HepG2 (cell line): Measurements from ENCODE around the gene TMED9. TPM values are rescaled to one million over a fixed set of nuclear protein-coding genes. Genes with fewer than 3 reads are reported as not detected.

Experiments
- CREB3 ChIP-seq: sonication (generic); formaldehyde crosslinking; IDR thresholded peaks from 2 replicates; pipeline ENCODE4 v1.5.0; 2020; ENCODE audit warnings: missing genetic modification reagents
- DR1 ChIP-seq: sonication (generic); formaldehyde crosslinking; IDR thresholded peaks from 2 replicates; pipeline ENCODE4 v1.8.0; 2021; ENCODE audit warnings: mild to moderate bottlenecking, missing genetic modification reagents, inconsistent platforms
- GMEB1 ChIP-seq: sonication (generic); formaldehyde crosslinking; IDR thresholded peaks from 2 replicates; pipeline ENCODE4 v1.5.1; 2020; ENCODE audit warnings: missing genetic modification reagents, mild to moderate bottlenecking, borderline replicate concordance
- GPBP1L1 ChIP-seq: sonication (generic); formaldehyde crosslinking; IDR thresholded peaks from 2 replicates; pipeline ENCODE4 v1.5.0; 2020; ENCODE audit warnings: mild to moderate bottlenecking, missing genetic modification reagents
- HOMEZ ChIP-seq: IDR thresholded peaks from 2 replicates; pipeline ENCODE4 v1.6.1; 2016; ENCODE audit warnings: low read depth
- IRF9 ChIP-seq: sonication (generic); formaldehyde crosslinking; IDR thresholded peaks from 2 replicates; pipeline ENCODE4 v1.8.0; 2022; ENCODE audit warnings: missing genetic modification reagents, mild to moderate bottlenecking, borderline replicate concordance
- KLF9 ChIP-seq: IDR thresholded peaks from 2 replicates; pipeline ENCODE4 v1.6.1; 2016; ENCODE audit warnings: low read depth
- MED1 ChIP-seq: sonication (generic); formaldehyde crosslinking; IDR thresholded peaks from 2 replicates; pipeline ENCODE4 v1.4.0; 2020; ENCODE audit warnings: missing genetic modification reagents
- MTA1 ChIP-seq: sonication (generic); formaldehyde crosslinking; IDR thresholded peaks from 2 replicates; pipeline ENCODE4 v1.4.0; 2020; ENCODE audit warnings: missing genetic modification reagents, mild to moderate bottlenecking, borderline replicate concordance
- NR1H2 ChIP-seq: sonication (generic); formaldehyde crosslinking; IDR thresholded peaks from 2 replicates; pipeline ENCODE4 v1.8.1; 2022; ENCODE audit warnings: low read depth, missing genetic modification reagents, borderline replicate concordance
- SIX1 ChIP-seq: sonication (generic); formaldehyde crosslinking; IDR thresholded peaks from 2 replicates; pipeline ENCODE4 v1.4.0; 2020; ENCODE audit warnings: missing genetic modification reagents, borderline replicate concordance
- SKI ChIP-seq: fragments of 450-650 bp; IDR thresholded peaks from one replicate; pipeline ENCODE4 v1.6.1; 2018; ENCODE audit warnings: mild to moderate bottlenecking; ENCODE audit not compliant: partially characterized antibody
- TBP ChIP-seq: sonication (generic); formaldehyde crosslinking; IDR thresholded peaks from 2 replicates; pipeline ENCODE4 v1.5.0; 2020; ENCODE audit warnings: missing genetic modification reagents
- THYN1 ChIP-seq: sonication (generic); formaldehyde crosslinking; IDR thresholded peaks from 2 replicates; pipeline ENCODE4 v1.8.1; 2023; ENCODE audit warnings: low read depth, mild to moderate bottlenecking, moderate library complexity, missing genetic modification reagents, borderline replicate concordance
- ZBTB14 ChIP-seq: sonication (generic); formaldehyde crosslinking; IDR thresholded peaks from 2 replicates; pipeline ENCODE4 v1.4.0; 2020; ENCODE audit warnings: missing genetic modification reagents
- ZKSCAN8 ChIP-seq: IDR thresholded peaks from 2 replicates; pipeline ENCODE4 v1.6.1; 2016; ENCODE audit warnings: borderline replicate concordance, missing genetic modification reagents, missing compliant biosample characterization
- ZNF337 ChIP-seq: sonication (generic); formaldehyde crosslinking; IDR thresholded peaks from 2 replicates; pipeline ENCODE4 v1.5.1; 2020; ENCODE audit warnings: missing genetic modification reagents, low read depth, mild to moderate bottlenecking, borderline replicate concordance
- ZNF607 ChIP-seq: sonication (generic); formaldehyde crosslinking; IDR thresholded peaks from 2 replicates; pipeline ENCODE4 v1.5.1; 2020; ENCODE audit warnings: missing genetic modification reagents, mild to moderate bottlenecking, borderline replicate concordance
- ZNF780A ChIP-seq: sonication (generic); formaldehyde crosslinking; IDR thresholded peaks from 2 replicates; pipeline ENCODE4 v1.8.0; 2022; ENCODE audit warnings: mild to moderate bottlenecking, missing genetic modification reagents, moderate library complexity
- polyA plus RNA-seq, 8 experiments: library from polyadenylated mRNA; depleted of rRNA in 3 of 8; stranded (reverse) in 7 of 8; unstranded in 1 of 8; fragments of >200 nt; fragmentation: Illumina TruSeq in 4 of 8; extraction: Trizol in 4 of 8; gene quantifications; 2 replicates each; pipeline versions ENCODE4 v1.2.1 to v1.2.3, GENCODE V29; 2011 to 2016; ENCODE audit warnings: low read depth in 4 of 8, missing spikeins in 1 of 8, mixed read lengths in 1 of 8; ENCODE audit not compliant: insufficient read depth in 1 of 8
- total RNA-seq, 5 experiments: library from RNA; depleted of rRNA; stranded (reverse); fragments of >200 nt; fragmentation: Illumina TruSeq; extraction: Trizol; gene quantifications; 2 replicates each; pipeline ENCODE4 v1.2.3, GENCODE V29; 2016; ENCODE audit warnings: low read depth in 1 of 5

The TMED9 gene
- total and polyA plus RNA-seq, 2 of the 13 experiments (the other 11 are each of a cell fraction or from before 2014, with no cell fraction given), result 161 to 350 TPM

- TF ChIP-seq HOMEZ (CRISPR knock-in tag) (0 out of 2 replicates have a peak, but pooled peaks have one; percentile 49), SKI (no peak), SIX1 (no peak), ZNF337 (CRISPR knock-in tag) (no peak), DR1 (CRISPR knock-in tag) (no peak), ZBTB14 (no peak), MTA1 (CRISPR knock-in tag) (no peak), KLF9 (CRISPR knock-in tag) (no peak), NR1H2 (no peak; the same call in 1 of the 2 replicates), GMEB1 (CRISPR knock-in tag) (peak; percentile 95), MED1 (CRISPR knock-in tag) (peak; percentile 69), ZNF607 (CRISPR knock-in tag) (no peak), ZKSCAN8 (CRISPR knock-in tag) (no peak), IRF9 (CRISPR knock-in tag) (no peak; the same call in 1 of the 2 replicates), GPBP1L1 (CRISPR knock-in tag) (no peak), THYN1 (CRISPR knock-in tag) (no peak), TBP (CRISPR knock-in tag) (0 out of 2 replicates have a peak, but pooled peaks have one; percentile 24), ZNF780A (CRISPR knock-in tag) (no peak; the same call in 1 of the 2 replicates), CREB3 (CRISPR knock-in tag) (no peak; the same call in 1 of the 2 replicates)
Observed at GRCh38 chr5:177592010-177592834, at the start of gene TMED9 (continued).
